ENCODE measurements around the gene PXMP4.

The PXMP4 gene

GRCh38 chr20:33681288-33681687 lies 38.8 kb downstream of the PXMP4 start:
- TF ChIP-seq CTCF (IDR thresholded peaks at IDR 0.05; ENCODE audit: low read depth, low read length), result no peak
- H3K36me3 ChIP-seq, result peaks cover 83% of the 10 kb centered on the region
- no peaks in the 10 kb centered on the region for H3K9me3 ChIP-seq (ENCODE audit: severe bottlenecking)
- DNase-seq, result no peak
- H3K4me3 ChIP-seq (ENCODE audit: low read depth, low read length), result no peak overlapping the region
- H3K27ac ChIP-seq, result no peak overlapping the region
- no peaks in the 10 kb centered on the region for H3K27me3 ChIP-seq (ENCODE audit: insufficient read depth, low read depth, severe bottlenecking)

- peaks cover 88% of the 10 kb centered on the region for H3K36me3 ChIP-seq
- DNase-seq, result no peak
- H3K4me3 ChIP-seq (ENCODE audit: low read depth, low read length), result no peak overlapping the region
- TF ChIP-seq CTCF (IDR thresholded peaks at IDR 0.05; ENCODE audit: low read depth, low read length), result no peak
- H3K27me3 ChIP-seq (ENCODE audit: insufficient read depth, low read depth, severe bottlenecking), result no peaks in the 10 kb centered on the region
- H3K27ac ChIP-seq, result no peak overlapping the region
- H3K9me3 ChIP-seq (ENCODE audit: severe bottlenecking), result no peaks in the 10 kb centered on the region
These were observed 39.4 kb downstream of the PXMP4 start for GRCh38 chr20:33680686-33681085.

GRCh38 chr20:33679758-33680485 lies 40.2 kb downstream of the PXMP4 start:
- no peak overlapping the region for H3K4me3 ChIP-seq (ENCODE audit: low read depth, low read length)
- no peak for TF ChIP-seq CTCF (IDR thresholded peaks at IDR 0.05; ENCODE audit: low read depth, low read length)
- no peak for DNase-seq
- no peaks in the 10 kb centered on the region for H3K9me3 ChIP-seq (ENCODE audit: severe bottlenecking)
- no peak overlapping the region for H3K27ac ChIP-seq
- H3K27me3 ChIP-seq (ENCODE audit: insufficient read depth, low read depth, severe bottlenecking), result no peaks in the 10 kb centered on the region
- peaks cover 81% of the 10 kb centered on the region for H3K36me3 ChIP-seq

GRCh38 chr20:33677991-33678702 lies 42.0 kb downstream of the PXMP4 start:
- no peak for TF ChIP-seq CTCF (IDR thresholded peaks at IDR 0.05; ENCODE audit: low read depth, low read length)
- Histone ChIP-seq H3K27ac (no peak overlapping the region), H3K27me3 (ENCODE audit: insufficient read depth, low read depth, severe bottlenecking) (no peaks in the 10 kb centered on the region), H3K36me3 (peaks cover 64% of the 10 kb centered on the region), H3K9me3 (ENCODE audit: severe bottlenecking) (no peaks in the 10 kb centered on the region), H3K4me3 (ENCODE audit: low read depth, low read length) (no peak overlapping the region)
- DNase-seq, result no peak

GRCh38 chr20:33676652-33677645 lies 43.2 kb downstream of the PXMP4 start:
- no peaks in the 10 kb centered on the region for H3K9me3 ChIP-seq (ENCODE audit: severe bottlenecking)
- no peaks in the 10 kb centered on the region for H3K27me3 ChIP-seq (ENCODE audit: insufficient read depth, low read depth, severe bottlenecking)
- H3K36me3 ChIP-seq, result peaks cover 57% of the 10 kb centered on the region
- no peak overlapping the region for H3K4me3 ChIP-seq (ENCODE audit: low read depth, low read length)
- TF ChIP-seq CTCF (IDR thresholded peaks at IDR 0.05; ENCODE audit: low read depth, low read length), result no peak
- H3K27ac ChIP-seq, result no peak overlapping the region
- DNase-seq, result no peak
